Chondrocyte (in vitro differentiated cells): Measurements from ENCODE around the gene DNAAF8. TPM values are rescaled to one million over a fixed set of nuclear protein-coding genes. Genes with fewer than 3 reads are reported as not detected.
A peak's percentile ranks its signal among the peaks of the same experiment; 100 is the strongest.

Experiments
- DNase-seq: peaks from one replicate; pipeline ENCODE4 v3.0.0; 2021; ENCODE audit warnings: mixed read lengths, low spot score
- H3K27ac Mint-ChIP-seq: one replicate; pipeline ENCODE4 v1.8.0; 2021; ENCODE audit warnings: mild to moderate bottlenecking, moderate library complexity, mixed read lengths; ENCODE audit not compliant: unreplicated experiment
- H3K27me3 Mint-ChIP-seq: 2 replicates; pipeline ENCODE4 v1.8.0; 2021; ENCODE audit warnings: low read depth, mixed read lengths
- H3K36me3 Mint-ChIP-seq: 2 replicates; pipeline ENCODE4 v1.8.0; 2021; ENCODE audit warnings: low read depth, mixed read lengths
- H3K4me1 Mint-ChIP-seq: 2 replicates; pipeline ENCODE4 v1.8.0; 2021; ENCODE audit warnings: low read depth, mild to moderate bottlenecking, mixed read lengths
- H3K4me3 Mint-ChIP-seq: one replicate; pipeline ENCODE4 v1.8.0; 2021; ENCODE audit warnings: mild to moderate bottlenecking, moderate library complexity, mixed read lengths; ENCODE audit not compliant: unreplicated experiment
- H3K9me3 Mint-ChIP-seq: 2 replicates; pipeline ENCODE4 v1.8.0; 2021; ENCODE audit warnings: low read depth, mixed read lengths
- total RNA-seq: library from RNA; stranded (reverse); gene quantifications from 3 replicates; pipeline ENCODE4 v1.2.1, GENCODE V29; 2021
- TF ChIP-seq, protein P1 (sequence below): fragments of 200-600 bp; sonication (generic); IDR thresholded peaks from 2 replicates; pipeline ENCODE4 v1.5.0; 2021; ENCODE audit warnings: antibody characterized with exemption, mild to moderate bottlenecking, moderate library complexity

Gene DNAAF8
- total RNA-seq, 1 donor from 2014 or later, result 2.2 TPM

DNA sequence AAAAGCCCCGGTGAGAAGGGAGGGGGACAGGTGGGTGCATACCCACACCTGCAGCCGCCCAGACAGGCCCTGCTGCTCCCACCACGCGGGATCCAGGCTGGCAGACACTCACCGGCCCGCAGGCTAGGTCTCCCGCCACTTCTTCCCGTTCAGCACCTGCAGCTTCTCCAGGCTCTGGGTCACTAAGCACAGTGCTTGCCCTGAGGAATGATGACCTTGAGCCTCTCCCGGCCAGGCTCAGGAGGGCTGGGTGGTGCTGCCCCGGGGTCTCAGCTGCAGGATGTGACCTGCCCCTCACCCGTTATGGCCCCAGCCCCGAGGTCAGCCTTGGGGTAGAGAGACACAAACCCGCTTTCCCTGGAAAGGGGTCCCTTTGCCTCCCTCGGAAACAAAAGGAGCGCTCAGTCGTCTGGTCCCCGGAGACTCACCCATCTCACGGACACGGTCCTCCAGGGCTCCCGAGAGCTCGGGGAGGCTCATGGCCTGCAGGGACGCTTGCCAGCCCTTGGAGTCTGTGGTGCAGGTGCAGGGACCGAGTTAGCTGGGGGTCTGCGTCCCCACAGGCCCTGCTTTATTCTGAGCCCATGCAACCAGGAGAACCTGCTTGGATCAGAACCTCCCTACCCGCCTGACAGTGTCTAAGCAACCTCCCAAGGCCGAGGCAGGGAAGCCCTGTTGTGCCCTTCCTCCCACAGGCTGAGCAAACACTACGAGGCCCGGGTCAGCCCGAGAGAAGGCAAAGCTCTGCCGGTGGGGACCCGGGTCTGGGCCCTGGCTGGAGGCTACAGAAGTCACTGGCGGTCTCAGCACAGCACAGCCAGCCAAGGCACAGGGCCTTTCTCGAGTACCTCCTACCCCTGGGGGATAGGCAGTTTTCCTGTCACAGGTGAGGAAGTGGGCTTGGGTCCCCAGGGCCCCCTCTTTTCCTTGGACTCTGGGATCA, 37.2 kb upstream of the DNAAF8 start:
- no peak for DNase-seq
- no peaks in the 10 kb centered on the region for H3K9me3 Mint-ChIP-seq
- H3K4me1 Mint-ChIP-seq, result peaks cover 23% of the 10 kb centered on the region
- H3K27me3 Mint-ChIP-seq, result no peaks in the 10 kb centered on the region
- H3K27ac Mint-ChIP-seq, result no peak overlapping the region
- peaks cover 9% of the 10 kb centered on the region for H3K36me3 Mint-ChIP-seq
- H3K4me3 Mint-ChIP-seq, result no peak overlapping the region
- TF ChIP-seq, protein P1, sequence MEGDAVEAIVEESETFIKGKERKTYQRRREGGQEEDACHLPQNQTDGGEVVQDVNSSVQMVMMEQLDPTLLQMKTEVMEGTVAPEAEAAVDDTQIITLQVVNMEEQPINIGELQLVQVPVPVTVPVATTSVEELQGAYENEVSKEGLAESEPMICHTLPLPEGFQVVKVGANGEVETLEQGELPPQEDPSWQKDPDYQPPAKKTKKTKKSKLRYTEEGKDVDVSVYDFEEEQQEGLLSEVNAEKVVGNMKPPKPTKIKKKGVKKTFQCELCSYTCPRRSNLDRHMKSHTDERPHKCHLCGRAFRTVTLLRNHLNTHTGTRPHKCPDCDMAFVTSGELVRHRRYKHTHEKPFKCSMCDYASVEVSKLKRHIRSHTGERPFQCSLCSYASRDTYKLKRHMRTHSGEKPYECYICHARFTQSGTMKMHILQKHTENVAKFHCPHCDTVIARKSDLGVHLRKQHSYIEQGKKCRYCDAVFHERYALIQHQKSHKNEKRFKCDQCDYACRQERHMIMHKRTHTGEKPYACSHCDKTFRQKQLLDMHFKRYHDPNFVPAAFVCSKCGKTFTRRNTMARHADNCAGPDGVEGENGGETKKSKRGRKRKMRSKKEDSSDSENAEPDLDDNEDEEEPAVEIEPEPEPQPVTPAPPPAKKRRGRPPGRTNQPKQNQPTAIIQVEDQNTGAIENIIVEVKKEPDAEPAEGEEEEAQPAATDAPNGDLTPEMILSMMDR, result no peak

DNA sequence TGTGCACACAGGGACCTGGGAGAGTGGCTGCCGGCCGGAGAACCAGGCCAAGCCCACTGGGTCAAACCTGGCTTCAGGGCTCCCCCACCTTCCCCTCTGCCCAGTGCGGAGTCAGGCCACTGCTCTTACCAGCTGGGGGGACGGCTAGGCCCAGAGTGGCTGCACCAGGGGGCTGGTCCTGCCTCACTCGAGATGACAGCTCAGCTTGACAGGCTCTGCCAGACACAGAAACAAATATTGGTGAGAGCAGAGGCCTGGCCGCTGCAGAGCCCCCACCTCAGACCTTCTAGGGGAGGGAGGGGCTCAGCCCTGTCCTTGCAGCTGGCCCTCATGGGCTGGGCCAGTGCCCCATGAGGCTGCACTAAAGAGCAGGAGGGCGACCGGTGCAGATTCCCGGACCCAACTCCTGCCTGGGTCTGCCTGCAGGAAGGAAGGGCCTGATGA, 36.5 kb upstream of the DNAAF8 start:
- DNase-seq, result no peak
- Mint-ChIP-seq H3K36me3 (peaks cover 11% of the 10 kb centered on the region), H3K27me3 (no peaks in the 10 kb centered on the region), H3K27ac (no peak overlapping the region), H3K4me1 (peaks cover 16% of the 10 kb centered on the region), H3K4me3 (no peak overlapping the region), H3K9me3 (no peaks in the 10 kb centered on the region)
- TF ChIP-seq, protein P1, result no peak

DNA sequence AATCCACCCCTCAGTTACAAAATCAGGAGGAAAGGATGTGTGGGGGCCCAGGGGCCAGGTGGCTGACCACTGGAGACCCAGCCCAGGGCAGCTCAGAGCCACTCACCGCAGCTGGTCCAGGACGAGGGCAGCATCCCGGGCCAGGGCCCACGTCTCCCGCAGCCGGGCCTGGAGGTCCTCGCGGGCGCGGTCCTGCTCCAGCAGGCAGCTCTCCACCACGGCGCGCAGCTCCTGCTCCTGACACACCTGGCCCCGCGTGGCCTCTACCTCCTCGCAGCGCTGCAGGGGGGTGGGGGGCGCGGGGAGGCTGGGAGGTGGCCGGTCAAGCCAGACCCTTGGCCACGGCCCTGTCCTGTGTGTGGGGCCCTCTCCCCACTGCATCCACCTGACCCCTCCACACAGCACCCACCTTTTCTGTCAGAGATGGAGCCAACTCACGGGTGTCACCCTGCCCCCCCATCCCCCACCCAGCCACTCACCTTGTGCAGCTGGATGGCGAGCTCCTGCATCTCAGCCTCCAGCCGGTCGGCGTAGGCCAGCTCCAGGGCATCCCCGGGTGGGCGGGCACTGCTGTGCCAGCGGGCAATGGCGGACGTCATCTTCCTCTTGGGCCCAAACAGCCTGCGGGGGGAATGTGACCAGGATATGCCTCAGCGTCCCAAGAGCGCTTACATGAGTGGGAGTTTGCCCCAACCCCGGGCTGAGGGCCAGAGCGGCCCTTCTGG, 35.9 kb upstream of the DNAAF8 start:
- TF ChIP-seq, protein P1, result no peak
- DNase-seq, result no peak
- Mint-ChIP-seq H3K27ac (no peak overlapping the region), H3K4me3 (no peak overlapping the region), H3K9me3 (no peaks in the 10 kb centered on the region), H3K36me3 (peaks cover 11% of the 10 kb centered on the region), H3K4me1 (peaks cover 12% of the 10 kb centered on the region), H3K27me3 (no peaks in the 10 kb centered on the region)

DNA sequence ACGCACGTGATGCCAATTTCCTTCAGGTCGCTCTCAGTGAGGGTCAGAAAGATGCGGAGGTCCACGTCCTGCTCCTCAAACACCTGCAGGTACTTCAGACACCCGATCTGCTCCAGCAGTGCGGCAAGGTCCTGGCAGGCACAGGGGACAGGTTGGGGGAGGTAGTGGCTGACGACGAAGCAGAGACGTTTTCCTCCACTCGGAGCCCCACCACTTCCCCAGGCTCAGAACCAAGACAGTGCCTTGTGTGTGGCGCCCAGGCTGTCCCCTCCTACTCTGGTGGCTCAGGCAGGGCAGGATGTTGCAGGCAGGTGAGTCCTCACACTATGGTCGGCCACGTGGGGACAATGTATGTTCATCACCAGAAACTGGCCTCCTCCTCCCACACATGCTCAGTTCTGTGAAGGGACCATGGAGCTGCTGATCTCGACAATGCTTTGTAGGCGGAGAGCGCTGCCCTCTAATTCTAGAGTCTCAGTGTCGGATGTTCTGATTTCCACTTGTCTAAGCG, 35.2 kb upstream of the DNAAF8 start:
- no peak overlapping the region for H3K27ac Mint-ChIP-seq
- peaks cover 11% of the 10 kb centered on the region for H3K36me3 Mint-ChIP-seq
- H3K4me3 Mint-ChIP-seq, result no peak overlapping the region
- no peak for DNase-seq
- peaks cover 12% of the 10 kb centered on the region for H3K4me1 Mint-ChIP-seq
- TF ChIP-seq, protein P1, result no peak
- no peaks in the 10 kb centered on the region for H3K27me3 Mint-ChIP-seq
- no peaks in the 10 kb centered on the region for H3K9me3 Mint-ChIP-seq

DNA sequence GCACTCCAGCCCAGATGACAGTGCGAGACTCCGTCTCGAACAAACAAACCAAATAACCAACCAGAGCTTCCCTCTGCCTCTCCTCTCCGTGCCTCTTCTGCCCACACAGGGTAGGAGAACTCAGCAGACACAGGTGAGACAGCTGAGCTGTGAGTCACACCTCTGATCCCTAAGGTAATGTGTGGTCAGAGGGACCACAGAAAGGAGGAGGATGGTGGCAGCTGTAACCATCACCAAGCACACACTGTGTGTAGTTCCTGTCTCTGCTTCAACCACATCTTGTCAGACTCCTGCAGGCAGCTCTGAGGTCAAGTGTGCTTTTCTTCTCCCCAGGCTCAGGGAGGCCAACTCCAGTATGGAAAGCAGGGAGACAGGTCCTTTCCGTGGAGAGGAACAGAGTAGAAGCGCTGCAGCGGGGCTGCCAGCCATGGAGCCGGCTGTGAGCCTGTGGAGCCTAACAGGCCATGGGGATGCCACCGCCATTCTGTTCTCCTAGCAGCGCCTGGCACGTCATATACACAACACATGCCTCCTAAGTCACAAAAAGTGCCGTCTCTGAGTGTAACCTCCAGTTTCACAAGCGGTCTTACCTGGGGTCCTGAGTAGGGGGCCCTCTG, 33.8 kb upstream of the DNAAF8 start:
- Mint-ChIP-seq H3K27me3 (no peaks in the 10 kb centered on the region), H3K27ac (no peak overlapping the region), H3K4me1 (peaks cover under 1% of the 10 kb centered on the region), H3K9me3 (no peaks in the 10 kb centered on the region), H3K4me3 (no peak overlapping the region), H3K36me3 (peaks cover 18% of the 10 kb centered on the region)
- DNase-seq, result peak; percentile 78
- TF ChIP-seq, protein P1, result no peak
